Measurements from ENCODE around the gene ZMYND8.
"Not testable (repeated sequence)": the region's sequence is repeated elsewhere in the genome, so short reads cannot be mapped to it uniquely, and the experiment has no call there.

DNA sequence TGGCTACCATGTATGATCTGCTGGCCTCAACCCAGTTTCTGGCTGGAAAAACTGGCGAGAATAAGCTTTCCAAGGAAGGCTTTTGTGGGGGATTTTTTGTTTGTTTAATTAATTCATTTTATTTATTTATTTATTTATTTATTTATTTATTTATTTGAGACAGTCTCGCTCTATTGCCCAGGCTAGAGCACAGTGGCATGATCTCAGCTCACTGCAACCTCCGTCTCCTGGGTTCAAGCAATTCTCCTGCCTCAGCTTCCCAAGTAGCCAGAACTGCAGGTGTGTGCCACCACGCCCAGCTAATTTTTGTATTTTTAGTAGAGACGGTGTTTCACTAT is 79.0 kb downstream of the ZMYND8 start:
- TF ChIP-seq ZNF274 (IDR thresholded peaks at IDR 0.05; ENCODE audit: low read depth, low read length); SUZ12 (IDR thresholded peaks at IDR 0.05; ENCODE audit: extremely low read depth, insufficient read depth, insufficient read length): not testable (repeated sequence)

All from NT2/D1 (cell line).